ENCODE measurements around the gene POLR2C.

DNA sequence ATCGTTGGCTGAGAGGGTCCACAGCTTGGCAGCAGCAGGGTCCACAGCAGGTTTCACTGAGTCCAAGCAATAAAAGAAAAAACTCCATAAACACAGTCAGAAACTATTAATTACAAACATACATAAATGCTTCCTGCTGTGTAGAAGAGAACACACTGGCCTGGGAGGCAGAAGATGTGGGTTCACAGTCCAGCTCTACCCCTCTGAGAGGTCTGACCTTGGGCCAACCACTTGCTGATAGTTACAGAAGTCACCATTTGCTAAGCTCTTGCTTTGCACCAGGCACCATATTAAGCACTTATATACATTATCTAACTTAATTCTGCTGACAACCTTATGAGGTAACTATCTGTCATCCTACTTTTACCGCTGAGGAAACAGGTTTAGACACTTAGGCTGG, 30.0 kb upstream of the POLR2C start:
- no peak for TF ChIP-seq CTCF (conservative IDR thresholded peaks at IDR 0.05)
- TF ChIP-seq ZFX (IDR thresholded peaks at IDR 0.05): no peak
